Endothelial cell (in vitro differentiated cells): Measurements from ENCODE around the gene GATA5. TPM values are rescaled to one million over a fixed set of nuclear protein-coding genes. Genes with fewer than 3 reads are reported as not detected.
"Not testable (repeated sequence)": the region's sequence is repeated elsewhere in the genome, so short reads cannot be mapped to it uniquely, and the experiment has no call there.

ENCODE experiments used
- DNase-seq: peaks from one replicate; pipeline ENCODE4 v3.0.0; 2021; ENCODE audit warnings: low spot score
- H3K27ac Mint-ChIP-seq: one replicate; pipeline ENCODE4 v1.8.0; 2021; ENCODE audit warnings: mixed read lengths, inconsistent platforms; ENCODE audit not compliant: unreplicated experiment
- H3K27me3 Mint-ChIP-seq: one replicate; pipeline ENCODE4 v1.8.0; 2021; ENCODE audit warnings: mild to moderate bottlenecking, moderate library complexity, mixed read lengths, inconsistent platforms; ENCODE audit not compliant: unreplicated experiment
- H3K36me3 Mint-ChIP-seq: one replicate; pipeline ENCODE4 v1.8.0; 2021; ENCODE audit warnings: mild to moderate bottlenecking, low read depth, mixed read lengths, inconsistent platforms; ENCODE audit not compliant: unreplicated experiment
- H3K4me1 Mint-ChIP-seq: one replicate; pipeline ENCODE4 v1.8.0; 2021; ENCODE audit warnings: mild to moderate bottlenecking, mixed read lengths, inconsistent platforms; ENCODE audit not compliant: unreplicated experiment
- H3K4me3 Mint-ChIP-seq: one replicate; pipeline ENCODE4 v1.8.0; 2021; ENCODE audit warnings: mild to moderate bottlenecking, mixed read lengths, inconsistent platforms; ENCODE audit not compliant: unreplicated experiment
- H3K9me3 Mint-ChIP-seq: one replicate; pipeline ENCODE4 v1.8.0; 2021; ENCODE audit warnings: mixed read lengths, inconsistent platforms; ENCODE audit not compliant: unreplicated experiment
- total RNA-seq: library from RNA; stranded (reverse); fragmentation: NEBNext Ultra II Directional; extraction: Animal tissue kit (Norgen Biotek cat#: 25700); gene quantifications from one replicate; pipeline ENCODE4 v1.2.1, GENCODE V29; 2021; ENCODE audit not compliant: unreplicated experiment
- TF ChIP-seq, protein P1 (sequence below): fragments of 200-600 bp; sonication (generic); IDR thresholded peaks from one replicate; pipeline ENCODE4 v1.5.0; 2021; ENCODE audit warnings: antibody characterized with exemption; ENCODE audit not compliant: unreplicated experiment

GATA5 gene
- total RNA-seq, 1 donor from 2014 or later = not detected

DNA sequence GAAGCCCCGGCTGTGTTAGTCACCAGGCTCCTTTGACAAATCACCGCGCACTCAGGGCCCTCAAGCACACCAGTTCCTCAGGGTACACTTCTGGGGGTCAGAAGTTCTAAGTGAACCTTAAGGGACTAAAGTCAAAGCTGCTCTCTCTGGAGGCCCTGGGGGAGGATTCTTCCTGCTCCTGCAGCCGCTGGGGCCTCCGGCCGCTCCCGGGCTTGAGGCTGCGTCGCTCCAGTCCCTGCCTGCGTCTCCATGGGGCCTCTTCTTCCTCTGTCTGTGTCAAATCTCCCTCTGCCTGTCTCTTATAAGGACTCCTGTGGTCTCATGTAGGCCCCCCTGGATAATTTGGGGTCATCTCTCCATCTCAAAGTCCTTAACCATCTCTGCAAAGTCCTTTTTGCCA lies 18.1 kb upstream of the GATA5 start:
- Mint-ChIP-seq H3K27me3 (peaks cover 13% of the 10 kb centered on the region), H3K9me3 (no peaks in the 10 kb centered on the region), H3K4me1 (no peaks in the 10 kb centered on the region), H3K27ac (no peak overlapping the region), H3K36me3 (peaks cover 3% of the 10 kb centered on the region), H3K4me3 (no peak overlapping the region)
- TF ChIP-seq, protein P1, sequence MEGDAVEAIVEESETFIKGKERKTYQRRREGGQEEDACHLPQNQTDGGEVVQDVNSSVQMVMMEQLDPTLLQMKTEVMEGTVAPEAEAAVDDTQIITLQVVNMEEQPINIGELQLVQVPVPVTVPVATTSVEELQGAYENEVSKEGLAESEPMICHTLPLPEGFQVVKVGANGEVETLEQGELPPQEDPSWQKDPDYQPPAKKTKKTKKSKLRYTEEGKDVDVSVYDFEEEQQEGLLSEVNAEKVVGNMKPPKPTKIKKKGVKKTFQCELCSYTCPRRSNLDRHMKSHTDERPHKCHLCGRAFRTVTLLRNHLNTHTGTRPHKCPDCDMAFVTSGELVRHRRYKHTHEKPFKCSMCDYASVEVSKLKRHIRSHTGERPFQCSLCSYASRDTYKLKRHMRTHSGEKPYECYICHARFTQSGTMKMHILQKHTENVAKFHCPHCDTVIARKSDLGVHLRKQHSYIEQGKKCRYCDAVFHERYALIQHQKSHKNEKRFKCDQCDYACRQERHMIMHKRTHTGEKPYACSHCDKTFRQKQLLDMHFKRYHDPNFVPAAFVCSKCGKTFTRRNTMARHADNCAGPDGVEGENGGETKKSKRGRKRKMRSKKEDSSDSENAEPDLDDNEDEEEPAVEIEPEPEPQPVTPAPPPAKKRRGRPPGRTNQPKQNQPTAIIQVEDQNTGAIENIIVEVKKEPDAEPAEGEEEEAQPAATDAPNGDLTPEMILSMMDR = no peak
- DNase-seq = no peak

DNA sequence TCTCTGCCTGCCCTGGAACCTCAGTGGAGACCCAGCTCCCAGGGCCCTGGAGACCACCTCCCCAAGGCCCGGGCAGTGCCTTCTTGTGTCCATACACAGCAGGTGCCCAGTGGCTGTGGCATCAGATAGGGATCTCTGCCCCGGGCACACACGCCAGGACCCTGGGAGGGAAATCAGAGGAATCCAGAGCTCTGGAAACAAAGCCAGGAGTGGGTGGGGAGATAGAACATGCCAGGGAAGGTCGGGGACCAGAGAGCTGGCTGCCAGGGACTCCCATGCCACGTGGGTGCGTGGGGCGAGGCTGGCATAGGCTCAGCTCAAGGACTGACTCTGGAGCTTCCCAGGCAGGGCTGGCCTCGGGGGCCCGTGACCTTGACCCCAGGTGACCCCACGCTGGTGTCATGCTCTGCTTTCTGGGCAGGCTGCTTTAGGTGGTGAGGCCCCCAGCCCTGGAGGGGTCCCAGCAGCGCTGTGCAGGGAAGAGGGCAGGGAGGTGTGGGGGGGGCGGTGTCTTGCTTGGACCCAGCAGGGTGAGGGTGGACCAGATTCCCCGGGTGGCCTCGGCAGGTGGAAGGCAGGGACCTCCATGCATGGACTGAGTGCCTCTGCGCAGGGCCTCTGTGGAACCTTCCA lies 17.6 kb upstream of the GATA5 start:
- Mint-ChIP-seq H3K27ac (no peak overlapping the region), H3K4me3 (no peak overlapping the region), H3K4me1 (no peaks in the 10 kb centered on the region), H3K36me3 (peaks cover 3% of the 10 kb centered on the region), H3K9me3 (no peaks in the 10 kb centered on the region), H3K27me3 (peaks cover 18% of the 10 kb centered on the region)
- no peak for DNase-seq
- TF ChIP-seq, protein P1 = no peak

DNA sequence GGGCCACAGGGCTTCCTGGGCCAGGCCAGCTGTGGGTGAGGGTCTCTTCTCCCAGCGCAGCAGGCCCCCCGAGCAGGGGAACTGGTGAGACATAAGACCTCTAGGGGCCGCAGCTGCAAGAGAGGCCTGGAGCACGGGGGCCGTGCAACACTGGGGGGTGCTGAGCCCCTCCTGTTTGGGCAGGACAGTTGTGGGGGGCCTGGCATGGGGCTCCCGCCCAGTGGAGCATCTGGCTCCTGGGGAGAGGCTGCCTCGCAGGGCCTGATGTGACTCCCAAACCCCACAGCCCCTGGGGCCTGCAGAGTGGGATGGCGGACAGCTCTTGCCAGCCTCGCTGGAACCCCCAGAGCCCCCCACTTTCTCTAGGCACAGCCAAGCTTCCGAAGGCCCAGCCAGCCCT lies 16.9 kb upstream of the GATA5 start:
- TF ChIP-seq, protein P1 = no peak

DNA sequence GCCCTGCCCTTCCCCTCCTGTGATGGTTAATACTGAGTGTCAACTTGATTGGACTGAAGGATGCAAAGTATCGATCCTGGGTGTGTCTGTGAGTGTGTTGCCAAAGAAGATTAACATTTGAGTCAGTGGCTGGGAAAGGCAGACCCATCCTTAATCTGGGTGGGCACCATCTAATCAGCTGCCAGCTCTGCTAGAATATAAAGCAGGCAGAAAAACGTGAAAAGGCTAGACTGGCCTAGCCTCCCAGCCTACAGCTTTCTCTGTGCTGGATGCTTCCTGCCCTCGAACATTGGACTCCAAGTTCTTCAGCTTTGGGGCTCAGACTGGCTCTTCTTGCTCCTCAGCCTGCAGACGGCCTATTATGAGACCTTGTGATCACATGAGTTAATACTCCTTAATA lies 15.0 kb upstream of the GATA5 start:
- H3K36me3 Mint-ChIP-seq, H3K4me1 Mint-ChIP-seq, H3K9me3 Mint-ChIP-seq, H3K4me3 Mint-ChIP-seq, DNase-seq, H3K27ac Mint-ChIP-seq: not testable (repeated sequence)
- peaks cover 27% of the 10 kb centered on the region for H3K27me3 Mint-ChIP-seq

More for the DNA sequence above, 16.9 kb upstream of the GATA5 start:
- Mint-ChIP-seq H3K27ac (no peak overlapping the region), H3K4me1 (no peaks in the 10 kb centered on the region), H3K9me3 (no peaks in the 10 kb centered on the region), H3K4me3 (no peak overlapping the region), H3K27me3 (peaks cover 19% of the 10 kb centered on the region), H3K36me3 (peaks cover 3% of the 10 kb centered on the region)
- DNase-seq = no peak

DNA sequence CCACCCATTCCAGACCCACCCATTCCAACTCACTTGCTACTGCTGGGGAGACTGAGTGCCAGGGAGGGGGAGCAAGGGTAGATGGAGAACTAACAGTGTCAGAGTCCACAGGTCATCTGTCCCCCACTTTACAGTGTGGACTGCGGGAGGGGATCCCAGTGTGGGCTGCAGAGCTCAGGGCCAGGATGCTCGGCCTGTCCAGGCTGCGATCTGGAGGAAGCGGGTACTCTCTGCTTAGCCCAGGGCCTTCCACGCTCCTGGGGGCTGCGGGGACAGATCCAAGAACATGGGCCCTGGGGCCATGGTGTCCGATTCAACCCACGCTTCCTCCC lies 14.1 kb upstream of the GATA5 start:
- H3K27me3 Mint-ChIP-seq = peaks cover 27% of the 10 kb centered on the region

More for the DNA sequence above, 14.1 kb upstream of the GATA5 start:
- no peak for DNase-seq
- TF ChIP-seq, protein P1 = no peak
- Mint-ChIP-seq H3K4me3 (no peak overlapping the region), H3K9me3 (no peaks in the 10 kb centered on the region), H3K4me1 (no peaks in the 10 kb centered on the region), H3K27ac (no peak overlapping the region), H3K36me3 (peaks cover 3% of the 10 kb centered on the region)
